ENCODE results near the gene SORCS2.

DNA sequence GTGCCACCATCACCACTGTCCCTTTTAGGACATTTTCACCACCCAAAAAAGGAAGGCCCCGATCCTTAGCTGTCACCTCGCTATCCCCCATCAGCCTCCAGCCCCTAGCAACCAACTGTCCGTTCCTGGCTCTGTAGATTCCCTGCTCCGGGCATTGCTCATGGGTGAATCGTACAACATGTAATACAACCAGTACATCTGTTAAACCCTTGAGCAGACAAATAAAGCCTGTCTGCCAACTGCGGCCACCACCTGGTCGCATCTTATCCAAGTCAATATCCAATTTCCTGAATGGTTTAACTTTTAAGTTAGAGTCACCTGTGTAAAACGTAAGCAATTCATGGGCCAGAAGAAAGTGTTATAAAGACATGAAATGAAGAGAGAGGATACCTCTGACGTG lies 495.5 kb downstream of the SORCS2 start:
- TF ChIP-seq POLR2A (IDR thresholded peaks at IDR 0.05) (no peak), CTCF (IDR thresholded peaks at IDR 0.05) (no peak)
